Measurements from ENCODE around the gene SLC25A26.

DNA sequence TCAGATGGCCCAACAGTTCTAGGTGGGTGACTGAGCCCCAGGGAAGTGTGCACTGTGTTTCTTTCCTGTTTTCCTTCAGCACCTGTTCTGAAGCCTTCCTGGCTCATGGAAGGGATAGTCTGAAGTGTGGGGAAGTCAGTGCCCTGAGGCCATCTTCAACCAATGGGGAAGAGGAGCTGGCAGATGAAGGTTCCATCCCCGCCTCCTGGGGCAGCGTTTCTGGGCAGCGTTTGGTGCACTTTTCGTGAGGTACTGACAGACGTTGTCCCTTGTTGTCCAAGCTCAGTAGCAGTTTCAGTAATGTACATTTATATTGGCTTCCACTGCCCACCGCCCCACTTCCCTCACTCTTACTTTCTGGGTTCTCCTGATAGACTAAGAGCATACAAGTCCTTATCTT is 42.6 kb upstream of the SLC25A26 start:
- TF ChIP-seq, protein P1, sequence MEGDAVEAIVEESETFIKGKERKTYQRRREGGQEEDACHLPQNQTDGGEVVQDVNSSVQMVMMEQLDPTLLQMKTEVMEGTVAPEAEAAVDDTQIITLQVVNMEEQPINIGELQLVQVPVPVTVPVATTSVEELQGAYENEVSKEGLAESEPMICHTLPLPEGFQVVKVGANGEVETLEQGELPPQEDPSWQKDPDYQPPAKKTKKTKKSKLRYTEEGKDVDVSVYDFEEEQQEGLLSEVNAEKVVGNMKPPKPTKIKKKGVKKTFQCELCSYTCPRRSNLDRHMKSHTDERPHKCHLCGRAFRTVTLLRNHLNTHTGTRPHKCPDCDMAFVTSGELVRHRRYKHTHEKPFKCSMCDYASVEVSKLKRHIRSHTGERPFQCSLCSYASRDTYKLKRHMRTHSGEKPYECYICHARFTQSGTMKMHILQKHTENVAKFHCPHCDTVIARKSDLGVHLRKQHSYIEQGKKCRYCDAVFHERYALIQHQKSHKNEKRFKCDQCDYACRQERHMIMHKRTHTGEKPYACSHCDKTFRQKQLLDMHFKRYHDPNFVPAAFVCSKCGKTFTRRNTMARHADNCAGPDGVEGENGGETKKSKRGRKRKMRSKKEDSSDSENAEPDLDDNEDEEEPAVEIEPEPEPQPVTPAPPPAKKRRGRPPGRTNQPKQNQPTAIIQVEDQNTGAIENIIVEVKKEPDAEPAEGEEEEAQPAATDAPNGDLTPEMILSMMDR (IDR thresholded peaks at IDR 0.05): no peak
- TF ChIP-seq POLR2A (IDR thresholded peaks at IDR 0.05): no peak
- TF ChIP-seq EP300 (IDR thresholded peaks at IDR 0.05): no peak
